Esophagus muscularis mucosa (tissue), 3 donors: ENCODE results near the gene TIMM22.
"Not testable (repeated sequence)": the region's sequence is repeated elsewhere in the genome, so short reads cannot be mapped to it uniquely, and the experiment has no call there.

Experiments
- POLR2AphosphoS5 ChIP-seq, 2 donors: sonication (generic); formaldehyde crosslinking; IDR thresholded peaks; one replicate each; pipeline ENCODE4 v1.6.1; 2017; ENCODE audit warnings: antibody characterized with exemption in 2 of 2
- TF ChIP-seq, protein P1 (sequence below), 3 experiments: fragments of 200-600 bp in 2 of 3; fragments of 450-650 bp in 1 of 3; sonication (generic) in 2 of 3; IDR thresholded peaks; one replicate each; pipeline ENCODE4 v1.5.1; 2017 to 2019; ENCODE audit warnings: antibody characterized with exemption in 3 of 3, mild to moderate bottlenecking in 2 of 3, moderate library complexity in 1 of 3

DNA sequence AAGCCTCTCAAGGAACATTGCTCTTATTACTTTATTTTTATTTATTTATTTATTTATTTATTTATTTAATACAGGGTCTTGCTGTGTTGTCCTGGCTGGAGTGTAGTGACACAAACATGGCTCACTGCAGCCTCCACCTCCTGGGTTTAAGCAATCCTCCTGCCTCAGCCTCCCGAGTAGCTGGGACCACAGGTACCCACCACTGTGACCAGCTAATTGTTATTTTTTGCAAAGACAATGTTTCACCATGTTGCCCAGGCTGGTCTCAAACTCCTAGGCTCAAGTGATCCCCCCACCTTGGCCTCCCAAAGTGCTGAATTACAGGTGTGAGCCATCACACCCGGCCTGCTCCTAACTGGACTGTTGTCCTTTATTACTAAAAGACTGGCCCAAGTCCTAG is 22.2 kb upstream of the TIMM22 start:
- TF ChIP-seq, protein P1, sequence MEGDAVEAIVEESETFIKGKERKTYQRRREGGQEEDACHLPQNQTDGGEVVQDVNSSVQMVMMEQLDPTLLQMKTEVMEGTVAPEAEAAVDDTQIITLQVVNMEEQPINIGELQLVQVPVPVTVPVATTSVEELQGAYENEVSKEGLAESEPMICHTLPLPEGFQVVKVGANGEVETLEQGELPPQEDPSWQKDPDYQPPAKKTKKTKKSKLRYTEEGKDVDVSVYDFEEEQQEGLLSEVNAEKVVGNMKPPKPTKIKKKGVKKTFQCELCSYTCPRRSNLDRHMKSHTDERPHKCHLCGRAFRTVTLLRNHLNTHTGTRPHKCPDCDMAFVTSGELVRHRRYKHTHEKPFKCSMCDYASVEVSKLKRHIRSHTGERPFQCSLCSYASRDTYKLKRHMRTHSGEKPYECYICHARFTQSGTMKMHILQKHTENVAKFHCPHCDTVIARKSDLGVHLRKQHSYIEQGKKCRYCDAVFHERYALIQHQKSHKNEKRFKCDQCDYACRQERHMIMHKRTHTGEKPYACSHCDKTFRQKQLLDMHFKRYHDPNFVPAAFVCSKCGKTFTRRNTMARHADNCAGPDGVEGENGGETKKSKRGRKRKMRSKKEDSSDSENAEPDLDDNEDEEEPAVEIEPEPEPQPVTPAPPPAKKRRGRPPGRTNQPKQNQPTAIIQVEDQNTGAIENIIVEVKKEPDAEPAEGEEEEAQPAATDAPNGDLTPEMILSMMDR (IDR thresholded peaks at IDR 0.05): not testable (repeated sequence)
- TF ChIP-seq POLR2AphosphoS5 (IDR thresholded peaks at IDR 0.05): not testable (repeated sequence)
